K562 (cell line): ENCODE results near the gene CD9. TPM values are rescaled to one million over a fixed set of nuclear protein-coding genes. Genes with fewer than 3 reads are reported as not detected.
A peak's percentile ranks its signal among the peaks of the same experiment; 100 is the strongest.

Experiments
- ATAC-seq: fragments of 200-7000 bp; cut with Tn5 transposase; 3 replicates; pipeline ENCODE4 v1.9.1; 2020; ENCODE audit warnings: moderate library complexity
- BruUV-seq: library from RNA; stranded (reverse); fragments of 400-500 nt; replicated peaks from 2 replicates; lab custom pipeline; 2021; lab: Mats Ljungman, UMichigan
- CTCF ChIA-PET: fragments of 300-600 bp; formaldehyde crosslinking; extraction: SDS; loops from one replicate; lab custom pipeline; 2021; ENCODE audit warnings: low intra/inter-chr PET ratio; lab: Yijun Ruan, JAX
- POLR2A ChIA-PET: fragments of 300-600, 350-650 bp; sonication (Branson Sonifier 250); formaldehyde crosslinking; extraction: SDS; loops from one replicate; lab custom pipeline; 2021; ENCODE audit warnings: antibody characterized with exemption, inconsistent platforms; lab: Yijun Ruan, JAX
- DNase-seq, 4 experiments: peaks; one replicate each; pipeline versions ENCODE4 v3.0.0 to v3.0.0-alpha.2; 2011 to 2018; ENCODE audit warnings: low spot score in 3 of 4, mixed read lengths in 3 of 4; ENCODE audit errors: extremely low read depth in 1 of 4
- FAIRE-seq: peaks from 2 replicates; lab custom pipeline; 2011; peaks lifted over from hg19 to GRCh38; lab: Jason Lieb, UNC
- H2AFZ ChIP-seq: 2 replicates; pipeline ENCODE4 v1.6.0; 2011; ENCODE audit warnings: low read depth, low read length, control low read depth, inconsistent platforms
- H3K27ac ChIP-seq: fragments of 200-600 bp; 3 replicates; pipeline ENCODE4 v1.8.0; 2011; ENCODE audit warnings: low read depth, mild to moderate bottlenecking, control low read depth, inconsistent platforms, low read length, moderate library complexity, mixed read lengths; ENCODE audit errors: extremely low read depth
- H3K27me3 ChIP-seq, 2 experiments: fragments of 300-600 bp in 1 of 2; 2 replicates in 1 of 2; 3 replicates in 1 of 2; pipeline versions ENCODE4 v1.6.0 to v1.8.0; 2011; ENCODE audit warnings: inconsistent platforms in 2 of 2, low read length in 2 of 2, mild to moderate bottlenecking in 1 of 2, mixed read lengths in 1 of 2, moderate library complexity in 1 of 2; ENCODE audit not compliant: control insufficient read depth in 2 of 2, insufficient read depth in 2 of 2
- H3K36me3 ChIP-seq: fragments of 300-600 bp; 3 replicates; pipeline ENCODE4 v1.8.0; 2011; ENCODE audit warnings: mild to moderate bottlenecking, low read length, inconsistent platforms; ENCODE audit not compliant: control insufficient read depth, insufficient read depth
- H3K4me1 ChIP-seq, 2 experiments: fragments of 200-600 bp in 1 of 2; replicated peaks in 1 of 2; 2 replicates in 1 of 2; 3 replicates in 1 of 2; pipeline versions ENCODE4 v1.5.1 to v1.8.0; 2011; ENCODE audit warnings: inconsistent platforms in 2 of 2, low read length in 2 of 2, mild to moderate bottlenecking in 1 of 2, mixed read lengths in 1 of 2, moderate library complexity in 1 of 2; ENCODE audit not compliant: control insufficient read depth in 2 of 2, insufficient read depth in 2 of 2
- H3K4me2 ChIP-seq: 2 replicates; pipeline ENCODE4 v1.6.1; 2011; ENCODE audit warnings: low read length, control low read depth, inconsistent platforms, mixed read lengths; ENCODE audit not compliant: insufficient read depth
- H3K4me3 ChIP-seq: fragments of 200-600 bp; sonication (generic), shearing (Covaris generic); 2 replicates; pipeline ENCODE4 v1.5.1; 2016; ENCODE audit warnings: control low read depth, inconsistent platforms
- H3K79me2 ChIP-seq: fragments of 200-600 bp; 3 replicates; pipeline ENCODE4 v1.8.0; 2011; ENCODE audit warnings: low read length, inconsistent platforms; ENCODE audit not compliant: control insufficient read depth, insufficient read depth
- H3K9ac ChIP-seq, 2 experiments: 2 replicates each; pipeline versions ENCODE4 v1.6.0 to v1.6.1; 2011; ENCODE audit warnings: low read depth in 2 of 2, low read length in 2 of 2, control low read depth in 1 of 2, inconsistent platforms in 1 of 2, mild to moderate bottlenecking in 1 of 2, mixed read lengths in 1 of 2; ENCODE audit not compliant: insufficient read depth in 1 of 2
- H3K9me1 ChIP-seq: one replicate; pipeline ENCODE4 v1.6.0; 2011; ENCODE audit warnings: inconsistent platforms, mild to moderate bottlenecking, low read length, moderate library complexity; ENCODE audit not compliant: control insufficient read depth, insufficient read depth
- H3K9me3 ChIP-seq: replicated peaks from 2 replicates; pipeline ENCODE4 v1.5.1; 2011; ENCODE audit warnings: low read depth, low read length, inconsistent platforms; ENCODE audit not compliant: control insufficient read depth, insufficient read depth
- H4K20me1 ChIP-seq: replicated peaks from 2 replicates; pipeline ENCODE4 v1.6.1; 2011; ENCODE audit warnings: low read length, inconsistent platforms, mixed read lengths; ENCODE audit not compliant: control insufficient read depth, insufficient read depth
- BRD4 ChIP-seq: fragments of 200-600 bp; sonication (generic); IDR thresholded peaks from 2 replicates; pipeline ENCODE4 v1.6.1; 2017; ENCODE audit warnings: inconsistent platforms
- MEIS2 ChIP-seq: fragments of 450-650 bp; IDR thresholded peaks from 2 replicates; pipeline ENCODE4 v1.6.1; 2014; ENCODE audit warnings: mild to moderate bottlenecking; ENCODE audit not compliant: partially characterized antibody
- PBX2 ChIP-seq, 2 experiments: IDR thresholded peaks in 1 of 2; conservative IDR thresholded peaks in 1 of 2; 2 replicates each; pipeline ENCODE4 v1.6.1; 2016; ENCODE audit warnings: low read depth in 2 of 2, mild to moderate bottlenecking in 1 of 2, missing compliant biosample characterization in 1 of 2, missing genetic modification characterization in 1 of 2, moderate library complexity in 1 of 2
- SMARCC2 ChIP-seq: fragments of 450-650 bp; IDR thresholded peaks from 2 replicates; pipeline ENCODE4 v1.6.1; 2017; ENCODE audit warnings: antibody characterized with exemption, moderate library complexity, mild to moderate bottlenecking, low read depth
- WGBS: fragments of 100-300 bp; shearing (Covaris generic); methylation state at CpG from one replicate; pipeline ENCODE4 v1.1.6; 2016; ENCODE audit warnings: low coverage, mixed read lengths; ENCODE audit not compliant: insufficient coverage; ENCODE audit errors: missing lambda C conversion rate; 5-methylcytosine and 5-hydroxymethylcytosine counted together
- in situ Hi-C: fragments of 300-500 bp; cut with MboI; formaldehyde crosslinking; loops from 4 replicates; pipeline ENCODE4 v1.15.0; 2018; ENCODE audit warnings: inconsistent platforms, mixed read lengths
- intact Hi-C: fragments of 100-400 bp; cut with micrococcal nuclease; formaldehyde crosslinking; loops from 2 replicates; pipeline ENCODE4 v1.14.2; 2022
- polyA plus RNA-seq, 8 experiments: library from polyadenylated mRNA; depleted of rRNA in 4 of 8; stranded (reverse) in 5 of 8; unstranded in 3 of 8; fragments of >200 nt; fragmentation: Nextera tagmentation in 2 of 8; fragmentation: Illumina TruSeq in 1 of 8; extraction: Ambion mirVana in 2 of 8; extraction: Trizol in 1 of 8; gene quantifications; 2 replicates each; pipeline versions ENCODE4 v1.2.1 to v1.2.3, GENCODE V29; 2011 to 2014; ENCODE audit warnings: inconsistent platforms in 1 of 8, missing spikeins in 1 of 8
- total RNA-seq, 7 experiments: library from RNA; depleted of rRNA in 6 of 7; stranded (reverse); fragments of >200 nt in 6 of 7; fragmentation: Illumina TruSeq in 2 of 7; extraction: Trizol in 2 of 7; gene quantifications; 2 replicates each; pipeline versions ENCODE4 v1.2.1 to v1.2.3, GENCODE V29; 2011 to 2021; ENCODE audit warnings: low replicate concordance in 1 of 7
- TF ChIP-seq, protein P1 (sequence below): fragments of 450-650 bp; formaldehyde crosslinking; IDR thresholded peaks from 2 replicates; pipeline ENCODE4 v1.4.0; 2020; ENCODE audit warnings: mild to moderate bottlenecking, moderate library complexity

The CD9 gene
- total and polyA plus RNA-seq, 9 of the 15 experiments (the other 6 are each of a cell fraction or from before 2014, with no cell fraction given) = 0.43 to 5.6 (median 0.62) TPM

- DNase-seq (no peak), FAIRE-seq (no peak), ATAC-seq (no peak)
- H3K79me2 ChIP-seq = no peaks in the 10 kb centered on the region
- no peaks in the 10 kb centered on the region for H3K9me1 ChIP-seq
- no peak overlapping the region for H3K4me2 ChIP-seq
- no peaks in the 10 kb centered on the region for H3K36me3 ChIP-seq
- H3K9ac ChIP-seq = no peak overlapping the region
- H3K4me3 ChIP-seq = no peak overlapping the region
- in situ Hi-C loops = no loop called here
- BruUV-seq = no TSS peak
- peaks cover 0 to 14% of the 10 kb centered on the region in 2 experiments; a peak in 3 of 5 replicates for H3K4me1 ChIP-seq
- TF ChIP-seq MEIS2 = peak; percentile 26
- TF ChIP-seq PBX2 (CRISPR knock-in tag; IDR thresholded peaks at IDR 0.05; ENCODE audit: low read depth) = no peak
- TF ChIP-seq PBX2 (tag; conservative IDR thresholded peaks at IDR 0.05; ENCODE audit: low read depth) = 0 out of 2 replicates have a peak, but pooled peaks have one; percentile 12
- TF ChIP-seq BRD4 = no peak
- no peak for TF ChIP-seq SMARCC2
- TF ChIP-seq, protein P1, sequence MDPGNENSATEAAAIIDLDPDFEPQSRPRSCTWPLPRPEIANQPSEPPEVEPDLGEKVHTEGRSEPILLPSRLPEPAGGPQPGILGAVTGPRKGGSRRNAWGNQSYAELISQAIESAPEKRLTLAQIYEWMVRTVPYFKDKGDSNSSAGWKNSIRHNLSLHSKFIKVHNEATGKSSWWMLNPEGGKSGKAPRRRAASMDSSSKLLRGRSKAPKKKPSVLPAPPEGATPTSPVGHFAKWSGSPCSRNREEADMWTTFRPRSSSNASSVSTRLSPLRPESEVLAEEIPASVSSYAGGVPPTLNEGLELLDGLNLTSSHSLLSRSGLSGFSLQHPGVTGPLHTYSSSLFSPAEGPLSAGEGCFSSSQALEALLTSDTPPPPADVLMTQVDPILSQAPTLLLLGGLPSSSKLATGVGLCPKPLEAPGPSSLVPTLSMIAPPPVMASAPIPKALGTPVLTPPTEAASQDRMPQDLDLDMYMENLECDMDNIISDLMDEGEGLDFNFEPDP (CRISPR knock-in tag) = no peak
- 30% methylated on average over 9 of the region's 10 CpGs for WGBS
- H2AFZ ChIP-seq = no peak overlapping the region
- H4K20me1 ChIP-seq = no peaks in the 10 kb centered on the region
- no peaks in the 10 kb centered on the region; the same call in 1 of the 2 replicates for H3K9me3 ChIP-seq
- peaks cover 0 to 2% of the 10 kb centered on the region in 2 experiments; a peak in 1 of 5 replicates for H3K27me3 ChIP-seq
- intact Hi-C loops = no loop called here
- H3K27ac ChIP-seq = no peak overlapping the region
- ChIA-PET POLR2A (interaction anchor here (1.0 kb wide), 1 partner anchor 27 kb away, joined by 3 read pairs; no protein-coding TSS in a partner anchor), CTCF (no interaction called here)
These were observed 21.0 kb upstream of the CD9 start for GRCh38 chr12:6178981-6179761.
